HepG2 (cell line): ENCODE measurements around the gene TUBB3. TPM values are rescaled to one million over a fixed set of nuclear protein-coding genes. Genes with fewer than 3 reads are reported as not detected.

Experiments used
- BCL6 ChIP-seq: IDR thresholded peaks from 2 replicates; pipeline ENCODE4 v1.6.1; 2016; ENCODE audit warnings: missing genetic modification reagents, missing compliant biosample characterization
- BORCS8-MEF2B ChIP-seq: sonication (generic); formaldehyde crosslinking; IDR thresholded peaks from 2 replicates; pipeline ENCODE4 v1.8.0; 2022; ENCODE audit warnings: mild to moderate bottlenecking, missing genetic modification reagents
- BRD4 ChIP-seq: sonication (generic); formaldehyde crosslinking; IDR thresholded peaks from 2 replicates; pipeline ENCODE4 v1.4.0; 2020; ENCODE audit warnings: missing genetic modification reagents
- FOXM1 ChIP-seq: sonication (generic); formaldehyde crosslinking; IDR thresholded peaks from 2 replicates; pipeline ENCODE4 v1.5.0; 2020; ENCODE audit warnings: missing genetic modification reagents
- GABPB1 ChIP-seq: IDR thresholded peaks from 2 replicates; pipeline ENCODE4 v1.6.1; 2016; ENCODE audit warnings: mild to moderate bottlenecking, missing genetic modification reagents, moderate library complexity, missing compliant biosample characterization
- IRF2 ChIP-seq: IDR thresholded peaks from 2 replicates; pipeline ENCODE4 v1.6.1; 2018; ENCODE audit warnings: missing genetic modification reagents, missing compliant biosample characterization
- ISX ChIP-seq: sonication (generic); formaldehyde crosslinking; conservative IDR thresholded peaks from 2 replicates; pipeline ENCODE4 v1.5.0; 2020; ENCODE audit warnings: missing genetic modification reagents
- KLF6 ChIP-seq: IDR thresholded peaks from 2 replicates; pipeline ENCODE4 v1.8.0; 2016; ENCODE audit warnings: missing biosample characterization, missing genetic modification reagents
- KMT2A ChIP-seq: sonication (generic); formaldehyde crosslinking; IDR thresholded peaks from 2 replicates; pipeline ENCODE4 v1.4.0; 2020; ENCODE audit warnings: missing genetic modification reagents
- NFKB2 ChIP-seq: sonication (generic); formaldehyde crosslinking; IDR thresholded peaks from 2 replicates; pipeline ENCODE4 v1.4.0; 2020; ENCODE audit warnings: missing genetic modification reagents, borderline replicate concordance
- NRL ChIP-seq: sonication (generic); formaldehyde crosslinking; IDR thresholded peaks from 2 replicates; pipeline ENCODE4 v1.5.0; 2020; ENCODE audit warnings: missing genetic modification reagents, mild to moderate bottlenecking, moderate library complexity, borderline replicate concordance
- RBFOX2 ChIP-seq: fragments of 200-400 bp; formaldehyde crosslinking; IDR thresholded peaks from 2 replicates; pipeline ENCODE4 v1.6.1; 2017; ENCODE audit warnings: low read depth, mild to moderate bottlenecking, low read length
- SAP130 ChIP-seq: IDR thresholded peaks from 2 replicates; pipeline ENCODE4 v1.6.1; 2016; ENCODE audit warnings: low read depth
- ZC3H13 ChIP-seq: sonication (generic); formaldehyde crosslinking; IDR thresholded peaks from 2 replicates; pipeline ENCODE4 v1.8.1; 2023; ENCODE audit warnings: mild to moderate bottlenecking, missing genetic modification reagents, moderate library complexity
- ZNF552 ChIP-seq: sonication (generic); formaldehyde crosslinking; IDR thresholded peaks from 2 replicates; pipeline ENCODE4 v1.9.0; 2022; ENCODE audit warnings: missing genetic modification reagents, mild to moderate bottlenecking, borderline replicate concordance
- ZNF790 ChIP-seq: sonication (generic); formaldehyde crosslinking; IDR thresholded peaks from 2 replicates; pipeline ENCODE4 v1.8.0; 2022; ENCODE audit warnings: missing genetic modification reagents, mild to moderate bottlenecking, borderline replicate concordance
- polyA plus RNA-seq, 8 experiments: library from polyadenylated mRNA; depleted of rRNA in 3 of 8; stranded (reverse) in 7 of 8; unstranded in 1 of 8; fragments of >200 nt; fragmentation: Illumina TruSeq in 4 of 8; extraction: Trizol in 4 of 8; gene quantifications; 2 replicates each; pipeline versions ENCODE4 v1.2.1 to v1.2.3, GENCODE V29; 2011 to 2016; ENCODE audit warnings: low read depth in 4 of 8, missing spikeins in 1 of 8, mixed read lengths in 1 of 8; ENCODE audit not compliant: insufficient read depth in 1 of 8
- total RNA-seq, 5 experiments: library from RNA; depleted of rRNA; stranded (reverse); fragments of >200 nt; fragmentation: Illumina TruSeq; extraction: Trizol; gene quantifications; 2 replicates each; pipeline ENCODE4 v1.2.3, GENCODE V29; 2016; ENCODE audit warnings: low read depth in 1 of 5
- TF ChIP-seq, protein P1 (sequence below): IDR thresholded peaks from 2 replicates; pipeline ENCODE4 v1.6.1; 2016; ENCODE audit warnings: mild to moderate bottlenecking, missing biosample characterization, missing genetic modification reagents
- TF ChIP-seq, protein P2 (sequence below): sonication (generic); formaldehyde crosslinking; IDR thresholded peaks from 2 replicates; pipeline ENCODE4 v1.4.0; 2020; ENCODE audit warnings: mild to moderate bottlenecking, missing genetic modification reagents
- TF ChIP-seq, protein P3 (sequence below): sonication (generic); formaldehyde crosslinking; IDR thresholded peaks from 2 replicates; pipeline ENCODE4 v1.8.0; 2022; ENCODE audit warnings: mild to moderate bottlenecking, missing genetic modification reagents, borderline replicate concordance

Gene TUBB3
- total and polyA plus RNA-seq, 2 of the 13 experiments (the other 11 are each of a cell fraction or from before 2014, with no cell fraction given), result 110 to 185 TPM

DNA sequence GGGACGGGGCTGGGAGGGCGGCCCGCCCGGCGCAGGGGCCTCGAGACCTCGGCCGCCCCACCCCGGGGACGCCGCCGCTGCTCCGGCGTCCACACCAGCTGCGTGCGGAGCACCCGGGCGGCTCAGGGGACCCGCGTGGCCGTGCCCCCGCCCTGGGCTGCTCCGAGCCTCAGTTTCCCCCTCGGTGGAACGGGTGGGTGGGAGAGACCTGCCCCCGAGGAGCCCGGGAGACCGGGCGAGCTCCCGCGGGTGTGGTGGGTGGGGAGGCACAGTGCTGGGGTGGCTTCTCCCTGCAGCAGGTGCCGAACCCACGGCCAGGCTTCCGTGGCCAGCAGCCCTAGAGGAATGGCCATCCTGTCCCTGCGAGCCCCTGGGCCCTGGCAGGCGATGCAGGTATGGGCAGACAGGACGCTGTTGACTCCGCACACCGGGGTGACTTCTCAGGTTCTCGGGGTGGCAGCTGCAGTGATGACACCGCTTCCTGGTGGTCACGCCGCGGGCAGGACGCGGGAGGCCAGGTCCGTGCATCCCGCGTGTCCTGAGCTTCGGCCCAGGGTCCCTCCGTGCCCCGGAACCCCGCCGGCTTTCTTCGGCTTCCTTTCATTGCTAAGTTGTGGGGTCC lies 26.1 kb downstream of the TUBB3 start (continued):
- no peak for TF ChIP-seq FOXM1 (CRISPR knock-in tag)
- TF ChIP-seq BCL6 (CRISPR knock-in tag), result no peak
- TF ChIP-seq, protein P1, sequence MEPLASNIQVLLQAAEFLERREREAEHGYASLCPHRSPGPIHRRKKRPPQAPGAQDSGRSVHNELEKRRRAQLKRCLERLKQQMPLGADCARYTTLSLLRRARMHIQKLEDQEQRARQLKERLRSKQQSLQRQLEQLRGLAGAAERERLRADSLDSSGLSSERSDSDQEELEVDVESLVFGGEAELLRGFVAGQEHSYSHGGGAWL (CRISPR knock-in tag), result 0 out of 2 replicates have a peak, but pooled peaks have one; percentile 43
- TF ChIP-seq NRL (CRISPR knock-in tag), result 0 out of 2 replicates have a peak, but pooled peaks have one; percentile 57
- TF ChIP-seq KLF6 (CRISPR knock-in tag), result no peak
- TF ChIP-seq, protein P2, sequence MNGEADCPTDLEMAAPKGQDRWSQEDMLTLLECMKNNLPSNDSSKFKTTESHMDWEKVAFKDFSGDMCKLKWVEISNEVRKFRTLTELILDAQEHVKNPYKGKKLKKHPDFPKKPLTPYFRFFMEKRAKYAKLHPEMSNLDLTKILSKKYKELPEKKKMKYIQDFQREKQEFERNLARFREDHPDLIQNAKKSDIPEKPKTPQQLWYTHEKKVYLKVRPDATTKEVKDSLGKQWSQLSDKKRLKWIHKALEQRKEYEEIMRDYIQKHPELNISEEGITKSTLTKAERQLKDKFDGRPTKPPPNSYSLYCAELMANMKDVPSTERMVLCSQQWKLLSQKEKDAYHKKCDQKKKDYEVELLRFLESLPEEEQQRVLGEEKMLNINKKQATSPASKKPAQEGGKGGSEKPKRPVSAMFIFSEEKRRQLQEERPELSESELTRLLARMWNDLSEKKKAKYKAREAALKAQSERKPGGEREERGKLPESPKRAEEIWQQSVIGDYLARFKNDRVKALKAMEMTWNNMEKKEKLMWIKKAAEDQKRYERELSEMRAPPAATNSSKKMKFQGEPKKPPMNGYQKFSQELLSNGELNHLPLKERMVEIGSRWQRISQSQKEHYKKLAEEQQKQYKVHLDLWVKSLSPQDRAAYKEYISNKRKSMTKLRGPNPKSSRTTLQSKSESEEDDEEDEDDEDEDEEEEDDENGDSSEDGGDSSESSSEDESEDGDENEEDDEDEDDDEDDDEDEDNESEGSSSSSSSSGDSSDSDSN (CRISPR knock-in tag), result peak; percentile 35
- peak; percentile 53 for TF ChIP-seq SAP130
- 0 out of 2 replicates have a peak, but pooled peaks have one; percentile 24 for TF ChIP-seq KMT2A (CRISPR knock-in tag)
- TF ChIP-seq GABPB1 (CRISPR knock-in tag), result peak; percentile 42; the same call in 1 of the 2 replicates
- peak; percentile 68 for TF ChIP-seq BRD4 (CRISPR knock-in tag)
- no peak for TF ChIP-seq ISX (CRISPR knock-in tag)
- no peak for TF ChIP-seq BORCS8-MEF2B
- TF ChIP-seq ZNF552, result 0 out of 2 replicates have a peak, but pooled peaks have one; percentile 64
- TF ChIP-seq IRF2, result peak; percentile 36; the same call in 1 of the 2 replicates
- TF ChIP-seq, protein P3, sequence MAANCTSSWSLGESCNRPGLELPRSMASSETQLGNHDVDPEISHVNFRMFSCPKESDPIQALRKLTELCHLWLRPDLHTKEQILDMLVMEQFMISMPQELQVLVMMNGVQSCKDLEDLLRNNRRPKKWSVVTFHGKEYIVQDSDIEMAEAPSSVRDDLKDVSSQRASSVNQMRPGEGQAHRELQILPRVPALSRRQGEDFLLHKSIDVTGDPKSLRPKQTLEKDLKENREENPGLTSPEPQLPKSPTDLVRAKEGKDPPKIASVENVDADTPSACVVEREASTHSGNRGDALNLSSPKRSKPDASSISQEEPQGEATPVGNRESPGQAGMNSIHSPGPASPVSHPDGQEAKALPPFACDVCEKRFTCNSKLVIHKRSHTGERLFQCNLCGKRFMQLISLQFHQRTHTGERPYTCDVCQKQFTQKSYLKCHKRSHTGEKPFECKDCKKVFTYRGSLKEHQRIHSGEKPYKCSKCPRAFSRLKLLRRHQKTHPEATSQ, result no peak
- TF ChIP-seq RBFOX2, result 0 out of 2 replicates have a peak, but pooled peaks have one; percentile 39
- peak; percentile 65; the same call in 1 of the 2 replicates for TF ChIP-seq NFKB2
- TF ChIP-seq ZNF790 (CRISPR knock-in tag), result no peak
- TF ChIP-seq ZC3H13 (CRISPR knock-in tag), result no peak
